A673 (cell line): ENCODE results near the gene THSD1. TPM values are rescaled to one million over a fixed set of nuclear protein-coding genes. Genes with fewer than 3 reads are reported as not detected.

Experiments used
- BruUV-seq: library from RNA; stranded (reverse); fragments of 400-500 nt; replicated peaks from 2 replicates; lab custom pipeline; 2021; lab: Mats Ljungman, UMichigan
- CTCF ChIA-PET: fragments of 300-600 bp; sonication (Branson Sonifier 250); formaldehyde crosslinking; loops from one replicate; lab custom pipeline; 2022; ENCODE audit warnings: antibody characterized with exemption; lab: Charles Lee
- POLR2A ChIA-PET: fragments of 300-600 bp; sonication (Branson Sonifier 250); formaldehyde crosslinking; loops from one replicate; lab custom pipeline; 2022; ENCODE audit warnings: antibody characterized with exemption; ENCODE audit not compliant: low non-redundant PET; lab: Charles Lee
- DNase-seq: peaks from one replicate; pipeline ENCODE4 v3.0.0-alpha.2; 2015; ENCODE audit warnings: low spot score
- H3K27ac ChIP-seq: fragments of 200-600 bp; sonication (generic); 2 replicates; pipeline ENCODE4 v1.5.1; 2016; ENCODE audit warnings: mixed run types, low read depth, mild to moderate bottlenecking, mixed read lengths, antibody characterized with exemption, low read length; ENCODE audit not compliant: poor library complexity, severe bottlenecking
- H3K27me3 ChIP-seq: fragments of 200-600 bp; sonication (generic); replicated peaks from 2 replicates; pipeline ENCODE4 v1.6.1; 2017; ENCODE audit warnings: mixed run types, low read depth, mild to moderate bottlenecking, mixed read lengths, antibody characterized with exemption, low read length; ENCODE audit not compliant: insufficient read depth, poor library complexity
- H3K36me3 ChIP-seq: fragments of 200-600 bp; sonication (generic); 2 replicates; pipeline ENCODE4 v1.6.1; 2016; ENCODE audit warnings: mixed run types, mild to moderate bottlenecking, mixed read lengths, antibody characterized with exemption, low read length; ENCODE audit not compliant: insufficient read depth, poor library complexity, severe bottlenecking
- H3K4me1 ChIP-seq: fragments of 200-600 bp; sonication (generic); 2 replicates; pipeline ENCODE4 v1.6.1; 2017; ENCODE audit warnings: mixed run types, mild to moderate bottlenecking, mixed read lengths, antibody characterized with exemption, low read length; ENCODE audit not compliant: insufficient read depth, poor library complexity, severe bottlenecking
- H3K4me3 ChIP-seq: fragments of 200-600 bp; sonication (generic); 2 replicates; pipeline ENCODE4 v1.5.1; 2016; ENCODE audit warnings: low read depth, mixed run types, mild to moderate bottlenecking, mixed read lengths, low read length; ENCODE audit not compliant: poor library complexity, severe bottlenecking
- H3K9me3 ChIP-seq: fragments of 200-600 bp; sonication (generic); 2 replicates; pipeline ENCODE4 v1.6.1; 2016; ENCODE audit warnings: mixed run types, low read depth, mild to moderate bottlenecking, mixed read lengths, antibody characterized with exemption, low read length; ENCODE audit not compliant: poor library complexity, severe bottlenecking
- EZH2 ChIP-seq: fragments of 200-600 bp; sonication (generic); IDR thresholded peaks from 2 replicates; pipeline ENCODE4 v1.6.1; 2017; ENCODE audit warnings: borderline replicate concordance, low read depth, mild to moderate bottlenecking, mixed read lengths, antibody characterized with exemption, low read length; ENCODE audit not compliant: poor library complexity, severe bottlenecking
- intact Hi-C: fragments of 100-400 bp; cut with micrococcal nuclease; formaldehyde crosslinking; loops from one replicate; pipeline ENCODE4 v1.10.0; 2022; ENCODE audit not compliant: unreplicated experiment
- total RNA-seq: library from RNA; stranded (reverse); gene quantifications from 2 replicates; pipeline ENCODE4 v1.2.3, GENCODE V29; 2021
- TF ChIP-seq, protein P1 (sequence below): fragments of 300-800, 200-600 bp; sonication (generic); conservative IDR thresholded peaks from 2 replicates; pipeline ENCODE4 v1.5.1; 2017; ENCODE audit warnings: low read depth, mild to moderate bottlenecking, antibody characterized with exemption, low read length, moderate library complexity, mixed read lengths

THSD1 gene
- total RNA-seq, 1 experiment from 2014 or later: 0.13 TPM

- no peak for TF ChIP-seq EZH2
- TF ChIP-seq, protein P1, sequence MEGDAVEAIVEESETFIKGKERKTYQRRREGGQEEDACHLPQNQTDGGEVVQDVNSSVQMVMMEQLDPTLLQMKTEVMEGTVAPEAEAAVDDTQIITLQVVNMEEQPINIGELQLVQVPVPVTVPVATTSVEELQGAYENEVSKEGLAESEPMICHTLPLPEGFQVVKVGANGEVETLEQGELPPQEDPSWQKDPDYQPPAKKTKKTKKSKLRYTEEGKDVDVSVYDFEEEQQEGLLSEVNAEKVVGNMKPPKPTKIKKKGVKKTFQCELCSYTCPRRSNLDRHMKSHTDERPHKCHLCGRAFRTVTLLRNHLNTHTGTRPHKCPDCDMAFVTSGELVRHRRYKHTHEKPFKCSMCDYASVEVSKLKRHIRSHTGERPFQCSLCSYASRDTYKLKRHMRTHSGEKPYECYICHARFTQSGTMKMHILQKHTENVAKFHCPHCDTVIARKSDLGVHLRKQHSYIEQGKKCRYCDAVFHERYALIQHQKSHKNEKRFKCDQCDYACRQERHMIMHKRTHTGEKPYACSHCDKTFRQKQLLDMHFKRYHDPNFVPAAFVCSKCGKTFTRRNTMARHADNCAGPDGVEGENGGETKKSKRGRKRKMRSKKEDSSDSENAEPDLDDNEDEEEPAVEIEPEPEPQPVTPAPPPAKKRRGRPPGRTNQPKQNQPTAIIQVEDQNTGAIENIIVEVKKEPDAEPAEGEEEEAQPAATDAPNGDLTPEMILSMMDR: no peak
- H3K4me1 ChIP-seq: peaks cover 26% of the 10 kb centered on the region
- H3K9me3 ChIP-seq: no peaks in the 10 kb centered on the region
- intact Hi-C loops: loop anchor here (10.0 kb wide), 1 partner anchor 436 kb away; the partner anchor contains the start of genes ALG11 and ATP7B
- ChIA-PET CTCF (interaction anchor here (0.6 to 1.1 kb wide), 5 partner anchors 10 to 390 kb away, joined by 3 to 10 read pairs (median 4); no protein-coding TSS in a partner anchor), POLR2A (no interaction called here)
- BruUV-seq: no TSS peak
- H3K4me3 ChIP-seq: no peak overlapping the region
- H3K27ac ChIP-seq: no peak overlapping the region
- no peaks in the 10 kb centered on the region for H3K27me3 ChIP-seq
- DNase-seq: no peak
- peaks cover under 1% of the 10 kb centered on the region for H3K36me3 ChIP-seq
Observed at GRCh38 chr13:52451135-52451804, 45.3 kb upstream of the THSD1 start.

DNA sequence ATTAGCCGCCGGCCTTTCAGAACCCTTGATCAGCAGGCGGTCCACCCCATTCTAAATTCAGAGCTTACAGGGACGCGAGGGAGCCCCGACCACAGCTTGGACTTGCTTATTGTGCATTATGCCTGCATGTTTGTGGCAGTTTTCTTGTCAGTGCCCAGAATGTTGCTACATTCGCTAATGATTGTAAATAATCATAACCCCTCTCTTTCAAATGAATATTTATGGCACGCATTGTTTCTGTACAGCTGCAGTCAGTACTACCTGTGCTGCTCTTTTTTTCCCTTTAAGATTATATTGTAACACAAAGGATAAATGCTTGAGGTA, 44.8 kb upstream of the THSD1 start:
- peak overlapping the region; percentile 97 for H3K4me3 ChIP-seq
- peaks cover 22% of the 10 kb centered on the region for H3K4me1 ChIP-seq
- no peaks in the 10 kb centered on the region for H3K27me3 ChIP-seq
- peak overlapping the region; percentile 99 for H3K27ac ChIP-seq
- TSS peak; percentile 14 for BruUV-seq
- no peaks in the 10 kb centered on the region for H3K9me3 ChIP-seq
- DNase-seq: no peak
- intact Hi-C loops: loop anchor here (1.0 to 10.0 kb wide), 2 partner anchors 107 to 436 kb away; partner anchors contain the start of genes ALG11 and ATP7B
- ChIA-PET CTCF (interaction anchor here (0.6 to 1.1 kb wide), 5 partner anchors 10 to 389 kb away, joined by 3 to 10 read pairs (median 4); no protein-coding TSS in a partner anchor), POLR2A (no interaction called here)
- TF ChIP-seq, protein P1: no peak; the same call in 1 of the 2 replicates
- no peak for TF ChIP-seq EZH2
- H3K36me3 ChIP-seq: no peaks in the 10 kb centered on the region

GRCh38 chr13:52450012-52450792, 44.2 kb upstream of the THSD1 start, which contains the start of gene VPS36:
Gene VPS36, minus strand, starts transcription at chr13:52450634. Its CDS starts 40 bp downstream, at chr13:52450594.
- ChIA-PET POLR2A (no interaction called here), CTCF (interaction anchor here (0.6 to 1.1 kb wide), 6 partner anchors 9 to 389 kb away, joined by 3 to 10 read pairs (median 4); no protein-coding TSS in a partner anchor)
- peaks cover 22% of the 10 kb centered on the region for H3K4me1 ChIP-seq
- no peaks in the 10 kb centered on the region for H3K9me3 ChIP-seq
- H3K36me3 ChIP-seq: no peaks in the 10 kb centered on the region
- TF ChIP-seq, protein P1: peak; percentile 92
- no peak for TF ChIP-seq EZH2
- no TSS peak for BruUV-seq
- DNase-seq: peak; percentile 97
- peak within 1 kb of the TSS; percentile 97 for H3K4me3 ChIP-seq
- intact Hi-C loops: loop anchor here (1.0 to 10.0 kb wide), 2 partner anchors 107 to 435 kb away; partner anchors contain the start of genes ALG11 and ATP7B
- no peaks in the 10 kb centered on the region for H3K27me3 ChIP-seq
- peak within 1 kb of the TSS; percentile 99 for H3K27ac ChIP-seq
